SK-MEL-5 (cell line): ENCODE results near the gene SIK2. TPM values are rescaled to one million over a fixed set of nuclear protein-coding genes. Genes with fewer than 3 reads are reported as not detected.

Experiments used
- DNase-seq: peaks from one replicate; pipeline ENCODE4 v3.0.0-alpha.2; 2016; ENCODE audit warnings: low read depth, low spot score
- in situ Hi-C: cut with HindIII; loops from 2 replicates; pipeline ENCODE4 v1.10.0; 2016; ENCODE audit warnings: low sequenced_read_pairs, high pct_unique_total_duplicates, low pct_unique_long_range_greater_than_20kb
- total RNA-seq: library from RNA; depleted of rRNA; stranded (reverse); fragments of >200 nt; shearing (Covaris generic); gene quantifications from 2 replicates; pipeline ENCODE4 v1.2.3, GENCODE V29; 2014

SIK2 gene
- total RNA-seq, 1 experiment from 2014 or later = 17.5 TPM

DNA sequence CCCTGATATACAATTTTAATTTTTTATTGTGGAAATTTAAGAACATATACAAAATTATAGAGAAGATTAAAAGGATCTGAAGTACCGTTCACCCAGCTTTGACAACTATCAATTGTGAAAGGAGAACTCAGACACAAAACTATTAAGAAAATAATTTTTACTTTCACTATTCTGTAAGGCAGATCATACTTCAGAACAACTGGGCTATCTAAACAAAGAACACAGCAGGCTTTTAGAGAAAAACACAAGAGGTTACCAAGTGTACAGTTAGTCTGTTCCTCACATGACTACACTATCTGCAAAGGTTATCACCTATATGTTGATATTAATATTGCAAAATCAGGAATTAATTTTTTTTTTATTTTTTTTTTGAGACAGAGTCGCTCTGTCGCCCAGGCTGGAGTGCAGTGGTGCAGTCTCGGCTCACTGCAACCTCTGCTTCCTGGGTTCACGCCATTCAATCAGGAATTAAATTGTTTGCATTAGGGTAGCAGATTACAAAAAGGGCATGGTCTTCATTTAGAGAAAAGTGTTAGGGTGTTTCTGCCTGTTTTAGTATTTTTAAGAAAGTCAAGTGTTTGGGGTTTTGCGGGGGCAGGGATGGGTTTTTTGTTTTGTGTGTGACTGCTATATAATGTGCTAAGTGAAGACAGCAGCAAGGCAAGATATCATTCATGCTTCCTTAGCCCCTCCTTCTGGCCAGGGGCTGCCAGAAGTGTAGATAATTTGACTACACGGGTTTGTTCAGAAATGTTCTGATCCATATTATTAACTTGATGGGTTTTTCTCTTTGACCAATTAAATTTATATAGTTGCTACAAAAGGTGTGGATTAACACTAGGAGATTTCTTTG, 27.6 kb upstream of the SIK2 start:
- no peak for DNase-seq
- in situ Hi-C loops = no loop called here

DNA sequence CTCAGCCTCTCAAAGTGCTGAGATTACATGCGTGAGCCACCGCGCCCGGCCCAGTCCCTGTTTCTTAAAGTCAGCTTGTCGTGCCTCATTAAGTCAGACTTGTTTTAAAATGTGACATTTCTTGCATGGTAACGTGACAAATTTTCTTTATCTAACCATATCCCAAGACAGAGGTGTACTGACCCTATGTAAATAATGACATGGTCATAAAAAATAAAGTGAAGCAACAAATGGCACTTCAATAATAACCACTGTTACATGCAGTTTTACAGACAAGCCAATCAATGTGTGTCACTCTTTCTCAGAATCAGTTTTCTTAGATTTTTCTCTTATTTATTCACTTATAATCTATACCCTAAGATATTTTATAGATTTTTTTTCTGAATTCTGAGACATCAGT, 26.5 kb upstream of the SIK2 start:
- DNase-seq = no peak
- in situ Hi-C loops = no loop called here

DNA sequence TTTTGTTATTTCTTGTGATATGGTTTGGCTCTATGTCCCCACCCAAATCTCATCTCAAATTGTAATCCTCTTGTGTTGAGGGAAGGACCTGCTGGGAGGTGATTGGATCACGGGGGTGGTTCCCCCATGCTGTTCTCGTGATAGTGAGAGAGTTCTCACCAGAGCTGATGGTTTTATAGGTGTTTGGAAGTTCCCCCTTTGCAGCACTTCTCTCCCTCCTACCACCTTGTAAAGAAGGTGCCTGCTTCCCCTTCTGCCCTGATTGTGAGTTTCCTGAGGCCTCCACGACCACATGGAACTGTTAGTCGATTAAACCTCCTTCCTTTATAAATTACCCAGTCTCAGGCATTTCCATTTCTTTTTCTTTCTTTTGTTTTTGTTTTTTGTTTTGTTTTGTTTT, 24.4 kb upstream of the SIK2 start:
- in situ Hi-C loops = no loop called here
- no peak for DNase-seq

DNA sequence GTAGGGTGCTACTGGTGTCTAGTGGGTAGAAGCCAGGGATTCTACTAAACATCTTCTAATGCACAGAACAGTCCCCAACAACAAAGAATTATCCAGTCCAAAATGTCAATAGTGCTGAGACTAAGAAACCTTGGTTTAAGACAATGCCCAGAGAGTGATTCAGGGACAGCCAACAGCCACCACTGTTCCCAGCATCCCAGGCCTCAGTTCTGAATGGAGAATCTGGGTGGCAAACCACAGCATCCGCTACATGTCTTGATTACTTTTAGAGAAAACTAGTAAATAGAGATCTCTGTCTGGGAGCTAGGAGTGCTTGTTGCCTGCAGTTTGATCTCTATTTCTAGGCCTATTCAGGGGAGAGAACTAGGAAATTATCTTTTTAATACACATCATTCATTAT, 20.9 kb upstream of the SIK2 start:
- in situ Hi-C loops = no loop called here
- DNase-seq = no peak

DNA sequence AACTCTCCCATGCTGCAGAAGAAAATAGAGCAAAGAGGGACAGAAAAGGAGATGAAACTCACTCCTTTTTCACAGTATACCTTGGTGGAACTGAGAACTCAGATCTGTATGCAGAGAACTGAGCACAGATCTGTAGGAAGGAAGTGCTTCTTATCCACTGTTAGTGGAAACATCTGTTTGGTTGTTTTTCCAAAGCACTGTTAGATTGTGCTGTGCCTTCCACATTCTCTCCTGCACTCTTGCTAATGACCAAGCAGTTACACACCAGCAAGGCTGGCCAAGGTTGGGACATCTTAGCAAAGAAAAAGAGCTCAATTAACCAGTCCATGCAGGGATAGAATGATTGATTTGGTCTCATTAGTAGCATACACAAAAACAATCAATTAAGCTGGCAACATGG, 20.1 kb upstream of the SIK2 start:
- in situ Hi-C loops = no loop called here
- DNase-seq = no peak

DNA sequence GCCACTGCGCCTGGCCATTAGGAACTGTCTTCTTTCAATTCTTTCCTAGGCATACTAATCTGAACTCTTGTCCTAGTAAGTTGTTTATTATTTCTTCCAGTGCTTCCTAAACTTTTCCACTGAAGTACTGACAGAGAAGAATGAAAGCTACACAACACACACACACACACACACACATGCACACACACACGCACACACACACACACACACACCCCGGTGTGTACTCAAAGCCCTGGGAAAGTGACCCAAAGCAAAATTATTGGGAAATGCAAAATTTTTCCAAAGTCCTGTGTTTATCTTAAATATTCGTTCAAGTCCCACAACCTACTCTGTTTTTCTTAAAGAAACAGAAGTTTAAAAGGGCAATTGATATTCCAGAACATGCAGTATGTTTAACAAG, 19.4 kb upstream of the SIK2 start:
- in situ Hi-C loops = no loop called here
- DNase-seq = no peak

DNA sequence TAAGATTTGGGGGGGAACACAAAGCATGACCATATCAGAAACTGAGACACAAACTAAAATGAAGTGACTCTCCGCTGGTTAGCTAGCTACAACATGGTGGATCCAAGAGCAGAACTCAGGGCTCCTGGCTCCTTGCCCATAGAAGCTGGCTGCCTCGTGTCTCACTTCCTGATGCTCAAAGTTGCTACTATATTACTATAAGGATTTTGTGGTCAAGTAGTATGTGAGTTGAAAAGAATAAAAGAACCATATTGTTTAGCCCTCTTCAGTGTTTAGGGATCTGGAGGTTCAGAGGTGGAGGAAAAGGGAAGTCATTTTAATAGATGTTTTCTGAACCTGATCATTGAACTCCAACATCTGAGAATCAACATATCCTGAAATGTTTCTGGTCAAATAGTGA, 16.9 kb upstream of the SIK2 start:
- in situ Hi-C loops = no loop called here
- peak; percentile 79 for DNase-seq

DNA sequence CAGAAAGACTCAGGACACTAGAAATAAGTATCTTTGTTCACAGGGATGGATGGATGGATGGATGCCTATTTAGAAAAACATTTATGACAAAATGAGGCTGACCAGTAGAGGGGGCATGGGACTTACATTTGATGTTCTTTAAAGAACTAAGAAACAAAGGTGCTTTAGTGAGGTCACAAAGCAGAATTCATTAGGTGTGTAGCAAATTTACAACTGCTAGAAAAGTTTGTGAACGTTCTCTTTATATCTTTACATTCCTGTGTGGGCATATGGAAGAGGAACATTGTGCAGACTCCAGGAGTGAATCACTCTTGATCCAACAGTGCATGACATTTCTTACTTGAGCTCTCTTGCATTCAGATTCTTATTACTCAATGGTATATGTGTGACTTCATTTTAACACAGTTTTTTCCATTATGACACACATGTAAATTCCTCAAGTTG, 15.8 kb upstream of the SIK2 start:
- DNase-seq = peak; percentile 73
- in situ Hi-C loops = no loop called here

DNA sequence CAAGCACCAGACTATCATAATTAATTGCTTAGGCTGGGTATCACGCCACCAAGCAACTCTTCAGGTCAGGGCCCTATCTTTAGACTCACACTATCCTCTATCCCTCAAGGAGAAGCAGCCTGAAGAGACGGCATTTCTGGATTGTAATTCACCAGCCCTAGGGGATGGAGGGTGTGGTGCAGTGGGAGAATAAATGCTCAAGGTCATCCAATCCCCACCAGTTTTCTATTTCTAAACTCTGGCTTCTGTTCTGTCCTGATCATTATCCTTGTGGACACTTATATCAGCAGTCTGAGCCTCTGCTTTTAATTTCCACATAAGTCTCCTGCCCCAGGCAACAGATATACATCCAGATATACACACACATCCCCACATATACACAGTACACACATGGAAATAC, 13.1 kb upstream of the SIK2 start:
- no peak for DNase-seq
- in situ Hi-C loops = no loop called here

DNA sequence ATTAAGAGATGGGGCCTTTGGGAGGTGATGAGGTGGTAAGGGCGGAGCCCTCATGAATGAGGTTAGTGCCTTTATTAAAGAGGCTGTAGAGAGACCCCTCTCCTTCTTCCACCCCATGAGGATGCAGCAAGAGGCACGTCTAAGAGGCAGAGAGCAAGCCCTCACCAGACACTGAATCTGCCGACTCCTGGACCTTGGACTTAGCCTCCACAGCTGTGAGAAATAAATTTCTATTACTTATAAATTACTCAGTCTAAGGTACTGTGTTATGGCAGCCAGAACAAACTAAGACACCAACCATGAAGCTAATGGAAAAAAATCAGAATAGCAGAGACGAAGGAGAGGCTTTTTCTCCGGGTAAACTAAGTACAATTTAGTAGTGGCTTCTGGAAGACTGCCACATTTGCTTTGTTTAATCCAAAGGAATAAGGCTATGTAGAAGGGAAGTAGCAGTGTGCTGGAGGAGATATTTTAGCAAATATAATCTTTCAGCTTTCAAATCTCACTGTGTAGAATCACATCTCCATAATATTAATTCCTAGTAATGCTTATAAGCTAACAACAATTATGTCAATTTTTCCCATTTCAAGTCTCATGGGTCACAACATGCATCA, 12.3 kb upstream of the SIK2 start:
- no peak for DNase-seq
- in situ Hi-C loops = no loop called here

DNA sequence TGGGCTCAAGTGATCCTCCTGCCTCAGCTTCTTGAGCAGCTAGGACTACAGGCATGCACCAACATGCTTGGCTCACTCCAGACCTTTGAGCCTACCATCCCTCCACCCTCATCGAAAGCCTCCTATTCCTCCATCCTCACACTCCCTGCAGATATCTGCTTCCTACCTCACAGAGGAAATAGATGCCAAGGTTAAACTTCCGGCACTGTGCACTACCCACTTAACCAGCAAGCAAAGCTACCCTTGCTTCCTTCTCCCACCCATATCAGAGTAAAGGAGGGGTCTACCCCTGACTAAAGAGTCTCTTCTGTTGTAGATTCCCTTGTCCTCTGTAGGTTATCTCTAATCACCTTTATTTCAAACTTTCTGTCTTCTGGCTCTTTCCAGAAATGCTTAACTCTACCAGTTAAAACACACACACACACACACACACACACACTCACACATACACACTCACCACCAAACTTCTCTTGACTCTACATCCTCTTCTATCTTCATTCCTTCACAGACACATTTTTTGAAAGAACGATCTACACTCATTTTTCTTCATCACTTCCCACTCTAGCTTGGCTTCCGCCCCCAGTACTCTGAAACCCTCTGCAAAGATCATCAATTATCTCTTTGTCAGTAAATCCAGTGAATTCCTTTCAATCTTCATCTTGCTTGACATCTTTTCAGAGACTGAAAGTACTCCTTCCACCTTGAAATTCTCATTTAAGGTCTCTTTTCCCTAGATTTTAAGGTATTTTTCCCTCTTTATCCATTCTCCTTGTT, 10.9 kb upstream of the SIK2 start:
- in situ Hi-C loops = no loop called here
- no peak for DNase-seq

DNA sequence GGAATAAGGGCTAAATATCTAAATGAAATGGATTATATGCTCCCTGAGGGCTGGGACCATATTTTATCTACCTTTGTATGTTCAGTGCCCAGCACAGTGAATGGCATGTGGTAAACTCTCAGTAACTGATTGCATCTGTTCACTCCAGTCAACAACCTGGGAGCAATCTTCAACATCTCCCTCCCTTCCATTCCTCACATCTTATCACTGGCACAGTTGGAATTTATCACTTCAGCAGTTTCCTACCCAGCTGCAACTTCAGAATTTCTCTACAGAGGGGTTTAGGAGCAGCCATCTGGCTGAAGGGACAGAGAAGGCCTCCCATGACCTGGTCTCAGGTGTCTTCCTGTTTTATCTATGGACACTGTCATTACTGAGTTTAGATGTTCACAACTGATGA, 9.8 kb upstream of the SIK2 start:
- no peak for DNase-seq
- in situ Hi-C loops = no loop called here

DNA sequence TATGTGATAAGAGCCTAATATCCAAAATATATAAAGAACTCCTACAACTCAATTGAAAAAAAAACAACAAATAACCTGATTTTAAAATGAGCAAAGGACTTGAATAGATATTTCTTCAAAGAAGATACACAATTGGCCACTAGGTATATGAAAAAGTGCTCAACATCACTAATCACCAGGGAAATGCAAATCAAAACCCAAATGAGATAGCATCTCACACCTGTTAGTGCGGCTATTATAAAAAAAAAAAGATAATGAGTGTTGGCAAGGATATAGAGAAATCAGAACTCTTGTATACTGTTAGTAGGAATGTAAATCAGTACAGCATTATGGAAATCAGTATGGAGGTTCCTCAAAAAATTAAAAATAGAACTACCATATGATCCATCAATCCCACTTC, 5.9 kb upstream of the SIK2 start:
- in situ Hi-C loops = no loop called here

DNA sequence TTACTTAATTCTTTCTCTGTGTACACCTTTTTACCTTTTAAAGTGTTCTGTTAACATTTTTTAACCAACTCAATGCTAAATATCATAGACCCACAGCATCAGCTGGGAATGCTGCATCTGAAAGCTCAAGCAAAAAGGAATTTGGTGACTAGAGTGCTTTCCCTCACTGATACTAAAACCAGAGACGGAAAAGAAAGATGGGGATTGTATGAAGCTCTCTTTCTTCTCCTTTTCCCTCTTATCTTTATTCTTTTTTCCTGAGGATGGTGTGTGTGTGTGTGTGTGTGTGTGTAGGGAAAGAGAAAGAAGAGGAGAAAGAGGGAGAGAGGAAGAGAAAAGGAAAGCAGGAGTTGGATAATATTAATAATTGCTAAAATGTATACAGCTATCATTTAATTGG, 4.1 kb upstream of the SIK2 start:
- in situ Hi-C loops = no loop called here
- no peak for DNase-seq

More for the DNA sequence above, 5.9 kb upstream of the SIK2 start:
- no peak for DNase-seq

DNA sequence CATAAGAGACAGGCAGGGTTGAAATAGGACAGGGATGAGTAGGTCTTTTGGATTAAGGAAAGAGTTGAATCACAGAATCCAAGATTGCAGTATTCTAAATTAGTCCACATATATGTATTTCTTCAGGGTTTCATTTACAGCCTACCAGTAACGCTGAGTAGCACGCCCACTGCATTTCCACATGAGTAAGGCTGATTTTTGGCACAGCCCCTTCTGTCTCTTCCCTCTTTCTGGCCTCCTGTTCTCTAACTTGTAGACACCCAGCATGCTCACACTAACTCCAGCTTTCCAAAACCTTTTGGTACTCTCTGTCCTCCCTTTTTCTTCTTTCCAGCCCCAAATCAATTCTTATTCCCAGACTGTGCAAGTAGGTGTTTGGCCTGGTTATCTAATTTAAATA, 3.7 kb upstream of the SIK2 start:
- in situ Hi-C loops = no loop called here
- no peak for DNase-seq

DNA sequence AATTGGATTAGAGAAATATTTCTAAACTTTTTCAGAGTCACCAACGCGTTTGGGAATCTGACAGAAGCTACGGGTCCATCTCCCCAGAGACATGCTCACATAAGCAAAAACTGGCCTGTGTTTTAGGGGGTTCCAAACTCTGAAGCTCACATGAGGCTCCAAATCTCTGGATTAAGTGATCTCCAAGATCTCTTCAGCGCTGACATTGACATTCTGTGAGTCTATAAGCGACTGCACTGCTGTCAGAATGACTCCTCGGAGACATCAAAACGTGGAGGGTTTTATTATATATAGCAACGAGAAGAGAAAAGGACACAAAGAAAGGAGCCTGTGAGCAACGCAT, 642 bp upstream of the SIK2 start:
- DNase-seq = no peak
- in situ Hi-C loops = no loop called here

DNA sequence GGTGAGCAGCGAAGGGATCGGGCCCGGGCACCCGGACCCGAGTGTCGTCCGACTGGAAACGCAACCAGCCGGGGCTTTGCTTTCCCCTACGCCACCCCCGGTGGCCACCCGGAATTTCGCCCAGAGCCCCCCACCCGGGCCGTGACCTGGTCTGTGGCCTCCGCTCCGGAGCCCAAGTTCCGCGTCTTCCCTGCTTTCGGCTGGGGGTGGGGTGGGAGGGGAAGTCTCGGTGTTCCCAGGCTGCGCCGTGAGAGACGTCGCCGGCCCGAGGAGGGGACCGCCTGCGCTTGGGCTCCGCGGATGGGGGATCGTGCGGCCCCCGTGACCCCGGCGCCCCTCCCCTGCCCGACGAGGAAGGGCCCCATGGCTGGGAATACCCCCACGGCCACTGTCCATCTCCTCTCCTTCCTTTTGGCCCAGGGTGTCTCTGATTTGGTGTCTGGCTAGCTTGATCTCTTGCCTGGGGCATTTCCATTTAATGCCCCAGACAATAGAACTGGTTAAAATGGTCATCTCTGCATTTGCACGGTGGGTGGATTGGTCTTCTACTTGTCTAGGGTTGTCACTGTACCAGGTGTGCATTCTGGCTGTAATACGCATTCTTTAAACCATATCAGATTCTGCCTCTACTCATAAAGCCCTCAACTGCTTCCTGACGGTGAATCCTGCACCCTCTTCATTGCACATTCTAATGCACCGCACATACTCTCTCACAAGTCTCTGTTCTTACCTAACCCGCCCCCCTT, 789 bp downstream of the SIK2 start:
- in situ Hi-C loops = no loop called here

DNA sequence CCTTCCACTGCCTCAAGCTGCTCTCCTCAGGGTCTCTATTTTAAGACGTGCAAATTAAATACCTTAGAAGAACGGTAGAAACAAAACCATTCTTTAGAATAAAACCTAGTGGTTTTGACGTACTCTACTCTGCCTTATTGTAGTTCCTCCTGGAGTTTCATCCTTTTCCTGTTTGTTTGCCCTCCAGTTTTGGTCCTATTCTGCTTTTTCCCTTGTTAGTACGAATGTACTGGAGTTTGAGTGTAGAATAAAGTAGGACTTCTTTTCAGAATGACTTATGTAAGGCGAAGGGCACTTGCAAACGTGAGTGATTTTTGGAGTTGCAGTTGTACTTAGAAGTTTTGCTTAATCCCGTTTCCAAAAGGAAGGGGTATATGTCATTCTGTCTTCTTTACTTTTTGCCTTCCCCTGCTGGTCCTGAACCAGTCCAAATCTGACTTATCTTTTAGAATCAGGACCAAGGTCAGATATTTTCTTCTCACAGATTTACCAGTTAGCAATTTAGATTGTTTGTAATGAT, 1.4 kb downstream of the SIK2 start:
- no peak for DNase-seq
- in situ Hi-C loops = no loop called here

More for the DNA sequence above, 789 bp downstream of the SIK2 start:
- DNase-seq = no peak
